ENCODE data around the gene PSMD1.
"Not testable (repeated sequence)": the region's sequence is repeated elsewhere in the genome, so short reads cannot be mapped to it uniquely, and the experiment has no call there.

The PSMD1 gene

DNA sequence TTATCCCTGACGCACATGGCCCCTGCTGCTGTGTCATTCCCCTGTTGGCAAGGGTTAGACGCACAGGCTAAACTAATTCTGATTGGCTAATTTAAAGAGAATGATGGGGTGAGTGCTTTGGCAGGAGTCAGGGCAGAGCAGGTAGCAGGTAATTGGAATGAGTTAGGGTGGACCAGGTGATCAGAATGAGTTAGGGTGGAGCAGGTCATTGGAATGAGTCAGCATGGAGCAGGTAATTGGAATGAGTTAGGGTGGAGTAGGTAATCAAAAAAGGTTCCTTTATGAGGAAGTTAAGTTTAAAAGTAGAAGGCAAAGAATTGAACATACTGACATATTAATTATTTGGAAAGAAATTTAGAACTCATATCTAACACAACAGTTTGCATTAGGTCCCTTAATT, 43.7 kb downstream of the PSMD1 start:
- DNase-seq, CTCF ChIA-PET, H3K4me1 Mint-ChIP-seq, H3K27me3 Mint-ChIP-seq, H3K4me3 Mint-ChIP-seq, H3K27ac Mint-ChIP-seq: not testable (repeated sequence)
- H3K36me3 Mint-ChIP-seq = peaks cover 53% of the 10 kb centered on the region
- peaks cover 24% of the 10 kb centered on the region for H3K9me3 Mint-ChIP-seq

DNA sequence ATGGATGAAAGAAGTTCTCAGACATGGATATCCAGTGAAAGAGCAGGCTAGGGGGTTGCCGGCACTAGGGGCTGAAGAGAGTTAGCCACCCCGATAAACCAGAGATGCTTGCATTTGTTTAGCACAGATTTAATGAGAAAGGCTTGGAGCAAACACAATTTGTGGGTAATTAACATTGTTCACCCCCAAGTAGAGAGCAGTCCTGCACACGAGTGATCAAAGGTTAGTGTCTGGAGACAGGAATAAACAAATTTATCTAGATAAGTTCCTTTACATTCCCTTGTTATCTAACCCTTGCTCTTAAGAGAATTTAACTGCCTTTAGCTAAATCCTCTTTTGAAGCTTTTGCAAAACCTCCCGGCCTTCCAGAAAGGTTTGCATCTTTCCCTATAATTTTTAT, 44.3 kb downstream of the PSMD1 start:
- Mint-ChIP-seq H3K9me3 (peaks cover 24% of the 10 kb centered on the region), H3K36me3 (peaks cover 49% of the 10 kb centered on the region), H3K4me1 (no peaks in the 10 kb centered on the region), H3K27me3 (no peaks in the 10 kb centered on the region), H3K27ac (no peak overlapping the region), H3K4me3 (no peak overlapping the region)
- CTCF ChIA-PET = interaction anchor here (0.7 to 0.8 kb wide), 2 partner anchors 17 to 312 kb away, joined by 3 to 4 read pairs; no protein-coding TSS in a partner anchor
- DNase-seq = no peak

DNA sequence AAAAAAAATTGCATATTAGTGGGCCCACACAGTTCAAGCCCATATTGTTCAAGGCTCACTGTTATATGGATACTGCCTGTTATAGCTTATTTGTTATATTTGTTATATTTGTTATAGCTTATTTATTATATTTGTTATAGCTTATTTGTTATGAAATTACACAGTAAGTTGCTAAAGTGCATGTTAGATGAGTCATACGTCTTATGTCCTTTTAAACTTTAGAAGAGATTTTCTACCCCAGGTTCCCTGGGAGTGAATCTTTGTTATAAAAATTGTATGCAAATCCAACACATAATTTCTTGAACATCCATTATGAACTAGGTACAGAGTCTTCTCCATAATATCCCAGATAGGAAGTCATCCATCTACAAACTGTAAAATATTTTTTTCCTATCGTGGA, 46.1 kb downstream of the PSMD1 start:
- CTCF ChIA-PET = interaction anchor here (1.3 to 2.9 kb wide), 3 partner anchors 50 to 349 kb away, joined by 3 to 14 read pairs (median 5); no protein-coding TSS in a partner anchor
- Mint-ChIP-seq H3K27me3 (no peaks in the 10 kb centered on the region), H3K36me3 (peaks cover 33% of the 10 kb centered on the region), H3K4me3 (no peak overlapping the region), H3K4me1 (no peaks in the 10 kb centered on the region), H3K27ac (no peak overlapping the region), H3K9me3 (peaks cover 18% of the 10 kb centered on the region)
- no peak for DNase-seq

DNA sequence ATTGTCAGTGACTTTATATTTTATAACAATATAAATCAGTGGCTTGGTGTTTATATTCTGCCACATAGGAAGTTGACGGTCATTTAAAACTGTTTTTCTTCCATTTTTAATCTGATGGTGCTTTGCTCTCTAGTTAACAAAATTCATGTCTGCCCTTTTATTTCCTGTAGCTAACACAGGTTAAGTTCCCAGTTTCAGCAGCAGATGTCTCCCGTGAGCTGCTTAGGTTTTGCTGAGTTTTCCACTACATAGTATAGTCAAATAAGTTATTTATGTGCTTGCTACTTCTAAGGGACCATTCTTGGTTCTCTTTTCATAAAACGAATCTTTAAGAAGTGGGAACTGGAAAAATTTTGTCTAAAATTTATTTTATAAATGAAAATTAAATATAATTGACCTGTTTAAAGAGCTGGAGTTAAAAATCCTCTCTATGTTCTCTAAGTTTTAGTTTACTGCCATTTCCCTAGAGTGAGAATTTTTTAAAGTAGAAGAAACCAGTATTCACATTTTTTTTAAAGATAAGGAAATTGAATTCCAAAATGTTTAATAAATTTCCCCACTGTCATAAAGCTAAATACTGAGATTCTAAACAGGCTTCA, 47.5 kb downstream of the PSMD1 start:
- Mint-ChIP-seq H3K27ac (no peak overlapping the region), H3K36me3 (peaks cover 28% of the 10 kb centered on the region), H3K9me3 (peaks cover 12% of the 10 kb centered on the region), H3K4me1 (no peaks in the 10 kb centered on the region), H3K27me3 (no peaks in the 10 kb centered on the region), H3K4me3 (no peak overlapping the region)
- CTCF ChIA-PET = interaction anchor here (0.7 to 2.9 kb wide), 17 partner anchors 9 to 347 kb away, joined by 3 to 14 read pairs (median 5); partner anchors contain the start of gene HTR2B
- DNase-seq = peak; percentile 73

DNA sequence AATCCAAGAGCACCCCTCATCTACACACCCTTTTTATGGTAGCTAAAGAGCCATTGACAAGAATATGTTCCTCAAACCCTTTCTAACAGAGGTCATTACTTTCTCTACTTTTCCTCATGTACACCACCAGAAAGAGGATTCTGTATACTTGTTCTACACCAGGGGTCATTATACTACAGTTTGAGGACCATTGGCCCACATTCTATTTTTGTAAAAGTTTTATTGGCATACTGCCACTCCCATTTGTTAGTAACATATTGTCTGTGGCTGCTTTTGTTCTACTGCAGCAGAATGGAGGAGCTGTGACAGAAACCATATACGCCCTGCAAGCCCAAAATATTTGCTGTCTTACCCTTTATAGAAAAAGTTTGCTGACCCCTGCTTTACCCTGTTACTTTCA, 53.9 kb downstream of the PSMD1 start:
- Mint-ChIP-seq H3K27ac (no peak overlapping the region), H3K4me3 (no peak overlapping the region), H3K9me3 (no peaks in the 10 kb centered on the region), H3K4me1 (no peaks in the 10 kb centered on the region), H3K27me3 (no peaks in the 10 kb centered on the region), H3K36me3 (peaks cover 22% of the 10 kb centered on the region)
- CTCF ChIA-PET = no interaction called here
- no peak for DNase-seq

DNA sequence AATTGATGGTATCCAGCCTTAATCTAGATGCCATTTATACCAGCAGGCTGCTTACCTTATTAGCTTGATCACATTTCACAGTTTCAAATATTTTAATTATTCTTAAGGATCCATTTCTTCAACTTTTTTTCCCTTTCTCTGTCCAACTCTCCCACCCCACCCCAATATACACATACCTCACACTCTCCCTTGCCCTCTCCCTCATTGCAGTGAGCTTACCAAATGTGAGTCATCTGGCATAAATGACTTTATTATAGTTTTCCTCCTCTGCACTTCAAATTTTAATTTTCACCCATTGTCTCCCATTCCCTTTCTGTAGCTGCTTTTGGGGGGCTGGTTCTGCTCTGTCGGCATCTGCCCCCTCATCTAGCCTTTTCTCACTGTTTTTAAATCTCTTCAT, 55.3 kb downstream of the PSMD1 start:
- H3K36me3 Mint-ChIP-seq = peaks cover 22% of the 10 kb centered on the region
- H3K4me3 Mint-ChIP-seq = no peak overlapping the region
- DNase-seq = no peak
- no peaks in the 10 kb centered on the region for H3K27me3 Mint-ChIP-seq
- no peaks in the 10 kb centered on the region for H3K9me3 Mint-ChIP-seq
- H3K27ac Mint-ChIP-seq = no peak overlapping the region
- CTCF ChIA-PET = interaction anchor here (1.0 kb wide), 1 partner anchor 16 kb away, joined by 3 read pairs; no protein-coding TSS in a partner anchor
- no peaks in the 10 kb centered on the region for H3K4me1 Mint-ChIP-seq

DNA sequence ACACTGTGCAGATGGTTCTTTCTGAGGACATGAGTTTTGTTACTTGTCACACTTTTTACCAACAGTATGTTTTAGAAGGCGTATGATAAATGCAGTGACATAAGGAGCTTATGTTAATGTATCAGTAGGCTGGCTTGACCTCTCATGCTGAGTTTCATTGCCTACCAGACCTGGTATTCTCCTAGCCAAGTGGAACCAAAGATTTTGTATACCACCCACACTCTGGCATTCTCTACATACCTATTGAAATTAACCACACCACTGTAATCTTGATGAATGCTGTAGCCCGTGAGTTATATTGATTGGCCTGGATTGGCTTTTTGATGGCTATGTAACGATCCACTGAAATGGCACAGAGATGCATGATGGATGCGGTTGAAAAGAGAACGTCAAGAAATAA, 56.8 kb downstream of the PSMD1 start:
- Mint-ChIP-seq H3K36me3 (peaks cover 19% of the 10 kb centered on the region), H3K27me3 (no peaks in the 10 kb centered on the region), H3K4me3 (no peak overlapping the region), H3K9me3 (no peaks in the 10 kb centered on the region), H3K4me1 (no peaks in the 10 kb centered on the region), H3K27ac (no peak overlapping the region)
- DNase-seq = no peak
- CTCF ChIA-PET = interaction anchor here (1.5 kb wide), 1 partner anchor 9 kb away, joined by 3 read pairs; no protein-coding TSS in a partner anchor

DNA sequence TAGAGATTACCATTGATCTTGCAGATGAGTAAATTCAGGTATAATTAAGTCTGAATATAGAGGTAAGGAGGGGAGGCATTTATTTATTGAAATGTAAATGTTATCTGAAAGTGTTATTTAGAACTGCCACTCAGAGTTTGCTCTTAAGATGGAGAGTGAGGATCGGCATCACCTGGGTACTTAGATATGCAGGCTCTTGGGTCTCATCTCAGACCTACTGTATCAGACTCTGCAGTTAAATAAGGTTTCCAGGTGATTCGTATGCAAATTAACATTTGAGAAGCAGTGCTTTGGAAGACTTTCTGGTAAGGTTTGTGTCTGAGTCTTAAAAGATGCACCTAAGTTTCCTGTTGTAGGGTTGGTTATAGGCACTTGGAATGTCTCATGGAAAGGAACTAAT, 59.0 kb downstream of the PSMD1 start:
- H3K9me3 Mint-ChIP-seq = no peaks in the 10 kb centered on the region
- peaks cover 9% of the 10 kb centered on the region for H3K36me3 Mint-ChIP-seq
- H3K27me3 Mint-ChIP-seq = no peaks in the 10 kb centered on the region
- CTCF ChIA-PET = no interaction called here
- H3K4me1 Mint-ChIP-seq = no peaks in the 10 kb centered on the region
- no peak overlapping the region for H3K27ac Mint-ChIP-seq
- no peak for DNase-seq
- no peak overlapping the region for H3K4me3 Mint-ChIP-seq

DNA sequence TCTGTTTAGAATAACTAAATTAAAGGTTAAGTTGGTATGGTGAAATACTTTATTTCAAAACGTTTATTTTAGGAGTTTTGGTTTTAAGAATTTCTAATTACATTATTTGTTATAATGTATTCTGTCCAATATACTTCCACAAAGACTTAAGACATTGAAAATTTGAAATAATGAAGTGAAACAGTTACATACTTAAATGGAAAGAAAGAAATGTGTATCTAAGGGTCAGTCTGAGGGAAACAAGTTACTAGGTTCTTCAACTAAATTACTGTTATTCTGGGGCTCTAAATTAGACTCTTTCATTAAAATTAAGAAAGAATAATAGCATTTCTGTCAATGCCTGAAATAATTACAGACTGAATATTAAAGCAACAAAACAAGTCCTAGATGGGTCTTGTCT, 60.5 kb downstream of the PSMD1 start:
- no peak for DNase-seq
- Mint-ChIP-seq H3K27ac (no peak overlapping the region), H3K4me1 (no peaks in the 10 kb centered on the region), H3K9me3 (no peaks in the 10 kb centered on the region), H3K36me3 (peaks cover 3% of the 10 kb centered on the region), H3K4me3 (no peak overlapping the region), H3K27me3 (no peaks in the 10 kb centered on the region)
- CTCF ChIA-PET = no interaction called here

DNA sequence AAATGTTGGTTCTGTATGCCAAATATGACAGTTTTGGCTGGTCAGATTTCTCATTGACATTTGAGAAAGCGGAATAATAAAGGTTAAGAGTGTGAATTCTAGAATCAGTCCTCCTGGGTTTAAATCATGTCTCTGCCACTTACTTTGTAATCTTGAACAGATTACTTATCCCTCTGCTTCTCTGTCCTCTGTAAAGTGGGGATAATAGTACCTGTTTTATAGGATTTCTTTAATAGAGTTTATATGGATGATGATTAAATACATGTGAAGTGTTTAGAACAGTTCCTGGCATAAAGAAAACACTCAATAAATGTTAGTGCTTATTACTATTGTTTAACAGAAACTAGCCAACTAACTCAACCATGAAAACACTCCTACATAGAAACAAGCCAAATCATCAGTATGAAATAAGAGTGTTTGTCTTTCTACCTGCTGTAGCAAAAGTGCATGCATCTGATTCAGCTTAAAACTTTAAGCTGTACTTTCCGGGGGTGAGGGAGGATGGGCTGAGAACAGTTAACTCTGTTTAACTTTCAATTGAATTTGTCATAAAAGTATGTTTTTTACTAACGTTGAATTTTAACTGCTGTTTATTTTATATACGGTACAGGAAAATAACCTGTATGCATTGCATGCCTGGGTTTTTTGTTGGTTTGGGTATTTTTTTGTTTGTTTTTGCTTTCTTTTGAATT, 61.4 kb downstream of the PSMD1 start:
- no peak for DNase-seq
- H3K27ac Mint-ChIP-seq = no peak overlapping the region
- H3K4me3 Mint-ChIP-seq = no peak overlapping the region
- CTCF ChIA-PET = no interaction called here
- H3K27me3 Mint-ChIP-seq = no peaks in the 10 kb centered on the region
- H3K4me1 Mint-ChIP-seq = no peaks in the 10 kb centered on the region
- no peaks in the 10 kb centered on the region for H3K9me3 Mint-ChIP-seq
- H3K36me3 Mint-ChIP-seq = peaks cover 3% of the 10 kb centered on the region

DNA sequence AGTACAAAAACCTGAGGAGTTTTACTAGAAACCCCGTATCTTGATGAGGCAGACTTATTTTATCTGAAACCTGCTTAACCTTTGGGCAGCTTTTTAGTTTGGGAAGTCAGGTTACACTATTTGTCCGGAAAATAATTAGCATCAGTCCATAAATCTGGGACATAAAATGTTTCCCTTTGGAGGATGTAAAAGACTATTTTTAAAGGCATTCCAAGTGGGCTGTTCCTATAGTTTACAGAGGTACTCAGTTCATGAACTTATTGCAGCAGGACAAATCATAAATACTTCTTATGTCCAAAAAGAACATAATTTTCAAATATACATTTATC, 61.9 kb downstream of the PSMD1 start:
- Mint-ChIP-seq H3K4me3 (no peak overlapping the region), H3K4me1 (peaks cover 5% of the 10 kb centered on the region), H3K9me3 (no peaks in the 10 kb centered on the region), H3K27me3 (no peaks in the 10 kb centered on the region), H3K27ac (no peak overlapping the region), H3K36me3 (peaks cover 3% of the 10 kb centered on the region)
- DNase-seq = no peak
- CTCF ChIA-PET = no interaction called here

DNA sequence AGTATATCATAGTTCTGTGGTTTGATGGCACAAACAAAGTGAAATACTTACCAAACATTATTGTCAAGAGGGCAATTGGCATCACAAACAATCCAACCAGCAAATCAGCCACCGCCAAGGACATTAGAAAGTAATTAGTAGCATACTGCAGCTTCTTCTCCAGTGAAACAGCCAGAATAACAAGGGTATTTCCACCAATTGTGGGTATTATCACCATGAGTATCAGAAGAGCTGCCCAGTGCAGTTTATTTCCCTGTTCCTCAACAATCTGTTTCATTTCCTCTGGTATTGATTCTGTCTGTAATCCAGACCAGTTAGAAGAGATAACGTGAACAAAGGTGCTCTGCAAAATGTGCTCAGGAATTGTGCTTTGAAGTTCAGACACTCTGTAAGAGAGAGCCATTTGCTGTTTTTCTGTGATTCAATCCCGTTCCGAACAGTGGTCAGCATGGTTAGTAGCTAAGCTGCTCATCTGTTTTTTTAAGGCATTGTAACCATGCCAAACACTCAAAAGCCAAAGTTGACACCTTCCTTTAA, 66.8 kb downstream of the PSMD1 start:
- no peak overlapping the region for H3K27ac Mint-ChIP-seq
- no peaks in the 10 kb centered on the region for H3K9me3 Mint-ChIP-seq
- CTCF ChIA-PET = no interaction called here
- DNase-seq = no peak
- peaks cover 20% of the 10 kb centered on the region for H3K4me1 Mint-ChIP-seq
- no peaks in the 10 kb centered on the region for H3K36me3 Mint-ChIP-seq
- H3K4me3 Mint-ChIP-seq = no peak overlapping the region
- no peaks in the 10 kb centered on the region for H3K27me3 Mint-ChIP-seq

DNA sequence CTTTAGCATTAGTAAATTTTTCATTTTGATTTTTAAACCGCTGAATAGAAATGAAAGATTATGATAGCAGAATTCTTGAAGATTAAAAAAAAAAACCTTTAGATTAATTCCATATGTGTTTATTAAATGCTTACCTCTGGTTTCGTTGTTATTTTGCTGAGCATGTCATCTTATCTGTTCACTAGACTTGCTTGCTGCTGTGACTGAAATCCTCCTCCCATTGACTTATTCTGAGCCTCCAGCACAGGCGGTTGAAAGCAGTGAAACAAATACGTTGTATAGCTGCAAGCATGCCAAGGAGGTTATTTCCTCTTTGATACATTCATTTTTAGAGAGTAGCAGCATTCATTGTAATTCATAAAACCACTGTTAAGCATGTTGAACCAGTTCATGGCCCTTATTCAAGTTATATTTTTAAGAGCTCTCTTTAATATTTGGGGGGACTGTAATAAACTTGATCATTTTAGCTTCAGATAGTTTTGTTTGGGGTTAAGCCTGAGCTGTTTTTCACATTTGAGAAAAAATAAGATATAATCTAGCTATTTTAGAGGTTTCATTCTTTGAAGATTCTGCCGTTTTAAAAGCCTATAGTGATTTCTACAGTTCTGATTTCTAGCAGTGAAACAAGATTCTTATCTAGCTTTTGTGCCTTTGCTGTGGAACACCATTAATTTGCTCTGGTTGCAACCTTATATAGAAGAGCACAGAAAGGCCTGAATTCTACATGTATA, 68.3 kb downstream of the PSMD1 start, which contains the start of gene HTR2B:
Gene HTR2B, minus strand, starts transcription at position 205 of the 731 bp plus-strand sequence. CDS start 1,278 bp downstream, outside the sequence.
- peaks cover 20% of the 10 kb centered on the region for H3K4me1 Mint-ChIP-seq
- no peak for DNase-seq
- CTCF ChIA-PET = interaction anchor here (0.9 to 1.2 kb wide), 2 partner anchors 13 to 21 kb away, joined by 3 to 4 read pairs; no protein-coding TSS in a partner anchor
- H3K9me3 Mint-ChIP-seq = no peaks in the 10 kb centered on the region
- no peaks in the 10 kb centered on the region for H3K36me3 Mint-ChIP-seq
- H3K4me3 Mint-ChIP-seq = no peak within 1 kb of the TSS
- no peaks in the 10 kb centered on the region for H3K27me3 Mint-ChIP-seq
- peak within 1 kb of the TSS; percentile 56 for H3K27ac Mint-ChIP-seq

DNA sequence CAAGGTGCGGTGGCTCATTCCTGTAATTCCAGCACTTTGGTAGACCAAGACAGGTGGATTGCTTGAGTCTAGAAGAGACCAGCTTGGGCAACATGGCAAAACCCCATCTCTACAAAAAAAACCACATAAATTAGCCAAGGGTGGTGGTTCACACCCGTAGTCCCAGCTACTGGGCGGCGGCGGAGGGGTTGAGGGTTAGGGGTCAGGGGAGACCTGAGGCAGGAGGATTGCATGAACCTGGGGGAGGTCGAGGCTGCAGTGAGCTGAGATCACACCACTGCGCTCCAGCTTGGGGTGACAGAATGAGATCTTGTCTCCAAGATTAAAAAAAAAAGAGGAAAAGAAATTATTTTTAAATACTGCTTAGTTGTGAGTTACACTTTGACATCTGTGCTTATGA, 69.5 kb downstream of the PSMD1 start:
- Mint-ChIP-seq H3K4me3 (no peak overlapping the region), H3K27ac (no peak overlapping the region), H3K4me1 (peaks cover 20% of the 10 kb centered on the region), H3K36me3 (no peaks in the 10 kb centered on the region), H3K9me3 (no peaks in the 10 kb centered on the region), H3K27me3 (no peaks in the 10 kb centered on the region)
- DNase-seq = no peak
- CTCF ChIA-PET = interaction anchor here (1.2 kb wide), 1 partner anchor 12 kb away, joined by 3 read pairs; no protein-coding TSS in a partner anchor
